Fibroblast of skin of right quadriceps (primary cell): ENCODE measurements around the gene PLCXD1.
"Not testable (repeated sequence)": the region's sequence is repeated elsewhere in the genome, so short reads cannot be mapped to it uniquely, and the experiment has no call there.

ENCODE experiments used
- DNase-seq: peaks from one replicate; pipeline ENCODE4 v3.0.0-alpha.2; 2013

The PLCXD1 gene, protein sequence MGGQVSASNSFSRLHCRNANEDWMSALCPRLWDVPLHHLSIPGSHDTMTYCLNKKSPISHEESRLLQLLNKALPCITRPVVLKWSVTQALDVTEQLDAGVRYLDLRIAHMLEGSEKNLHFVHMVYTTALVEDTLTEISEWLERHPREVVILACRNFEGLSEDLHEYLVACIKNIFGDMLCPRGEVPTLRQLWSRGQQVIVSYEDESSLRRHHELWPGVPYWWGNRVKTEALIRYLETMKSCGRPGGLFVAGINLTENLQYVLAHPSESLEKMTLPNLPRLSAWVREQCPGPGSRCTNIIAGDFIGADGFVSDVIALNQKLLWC

DNA sequence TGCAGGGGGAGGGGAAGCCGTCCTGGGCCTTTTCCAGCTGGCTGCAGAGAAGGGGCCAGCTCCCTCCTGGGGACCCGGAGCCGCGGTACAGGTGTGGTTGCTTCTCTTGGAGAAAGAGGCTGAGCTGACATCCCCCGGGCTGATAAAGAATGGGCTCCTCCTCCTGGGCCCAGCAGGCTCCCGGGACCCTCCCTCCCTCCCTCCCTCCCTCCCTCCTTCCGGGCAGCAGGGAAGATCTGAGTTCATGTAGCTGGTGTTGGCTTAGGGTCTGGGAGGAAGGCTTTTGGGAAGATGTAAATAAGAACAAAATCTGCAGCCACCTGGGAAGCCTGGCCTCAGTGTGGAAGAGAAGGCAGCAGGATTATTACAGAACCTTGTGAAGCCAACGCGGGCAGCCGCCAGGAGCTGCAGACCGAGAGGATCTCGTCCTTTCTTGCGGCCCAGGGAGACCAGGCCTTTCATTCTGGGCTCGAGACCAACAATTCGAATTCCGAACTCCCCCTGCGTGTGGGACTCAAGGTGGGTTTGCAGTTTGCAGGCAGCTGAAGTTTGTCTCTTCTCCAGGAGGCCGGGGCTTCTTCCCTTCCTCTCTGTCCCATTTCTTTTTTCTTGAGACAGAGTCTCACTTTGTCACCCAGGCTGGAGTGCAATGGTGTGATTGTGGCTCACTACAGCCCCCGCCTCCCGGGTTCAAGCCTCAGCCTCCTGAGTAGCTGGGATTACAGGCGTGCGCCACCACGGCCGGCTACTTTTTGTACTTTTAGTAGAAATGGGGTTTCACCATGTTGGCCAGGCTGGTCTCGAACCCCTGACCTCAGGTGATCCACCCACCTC lies at the start of gene PLCXD1:
PLCXD1 (plus strand) TSS at position 216 of the 834 bp plus-strand sequence. CDS start 2,807 bp downstream, outside the sequence.
- DNase-seq, result peak; percentile 74

DNA sequence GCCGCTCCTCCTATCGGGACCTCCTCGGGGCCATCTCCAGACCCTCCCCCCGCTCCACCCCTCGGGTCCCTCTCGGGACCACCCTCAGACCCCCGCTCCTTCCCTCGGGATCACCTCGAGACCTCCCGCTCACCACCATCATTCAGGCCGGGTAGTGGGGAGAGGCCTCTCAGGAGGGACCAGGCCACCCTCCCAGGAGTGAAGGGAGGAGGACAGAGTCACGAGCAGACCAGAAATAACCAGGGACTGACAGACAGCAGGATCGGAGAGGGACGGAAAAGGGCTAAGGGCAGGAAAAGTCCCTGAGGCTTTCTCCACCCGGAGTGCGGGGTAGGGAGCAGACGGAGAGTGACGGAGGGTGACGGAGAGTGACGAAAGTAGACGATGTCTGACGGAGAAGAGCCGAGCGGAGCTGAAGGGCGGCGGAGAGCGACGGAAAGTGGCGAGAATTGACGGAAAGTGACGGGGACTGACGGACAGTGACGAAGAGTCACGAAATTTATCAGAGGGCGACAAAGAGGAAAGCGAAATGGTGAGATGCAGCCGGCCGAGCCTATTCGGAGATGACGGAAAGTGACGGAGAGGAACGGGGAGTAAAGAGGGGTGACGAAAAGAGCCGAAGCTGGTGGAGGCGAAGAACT lies 49.4 kb upstream of the PLCXD1 start:
- not testable (repeated sequence) for DNase-seq

DNA sequence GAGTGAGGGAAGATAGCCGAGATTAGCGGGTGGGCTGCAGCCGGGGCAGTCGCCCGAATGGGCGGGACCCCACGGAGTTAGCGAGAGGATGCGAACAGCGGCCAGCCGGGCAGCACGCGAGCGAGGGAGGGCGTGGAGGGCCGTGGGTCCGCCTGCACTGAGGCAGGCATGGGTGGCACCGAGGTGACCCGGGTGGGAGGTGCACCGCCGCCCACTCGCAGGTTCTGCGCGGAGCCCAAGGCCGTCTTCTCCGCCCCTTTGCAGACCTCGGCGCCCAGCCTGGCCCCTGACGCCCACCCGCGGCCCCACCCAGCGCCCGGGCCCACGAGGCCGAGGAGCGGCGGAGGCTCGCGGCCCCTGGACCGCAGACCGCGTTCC lies 48.9 kb upstream of the PLCXD1 start:
- DNase-seq, result not testable (repeated sequence)

DNA sequence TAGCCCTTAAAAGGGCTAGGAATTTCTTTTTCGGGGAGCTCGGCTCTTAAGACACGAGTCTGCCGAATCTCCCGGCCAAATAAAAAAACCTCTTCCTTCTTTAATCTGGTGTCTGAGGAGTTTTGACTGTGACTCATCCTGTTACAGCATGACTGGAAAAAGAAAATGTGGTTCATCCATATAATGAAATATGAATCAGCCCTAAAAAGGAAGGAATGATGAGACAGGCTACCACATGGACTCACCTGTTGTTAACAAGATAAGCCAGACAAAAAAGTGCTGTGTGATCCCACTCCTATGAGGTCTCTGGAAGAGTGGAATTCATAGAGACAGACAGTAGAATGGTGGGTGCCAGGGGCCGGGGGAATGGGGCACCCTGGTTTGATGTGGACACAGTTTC lies 45.0 kb upstream of the PLCXD1 start:
- DNase-seq, result not testable (repeated sequence)

DNA sequence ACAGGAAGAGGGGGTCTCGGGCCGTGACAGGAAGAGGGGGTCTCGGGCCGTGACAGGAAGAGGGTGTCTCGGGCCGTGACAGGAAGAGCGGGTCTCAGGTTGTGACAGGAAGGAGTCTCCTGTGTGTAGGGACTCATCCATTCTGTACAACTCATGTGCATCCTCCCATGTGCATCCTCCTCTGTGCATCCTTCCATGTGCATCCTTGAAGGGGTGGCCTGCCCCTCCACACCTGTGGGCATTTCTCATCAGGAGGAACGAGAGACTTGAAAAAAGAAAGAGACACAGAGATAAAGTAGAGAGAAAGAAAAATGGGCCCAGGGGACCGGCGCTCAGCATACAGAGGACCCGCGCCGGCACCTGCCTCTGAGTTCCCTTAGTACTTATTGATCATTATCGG lies 30.2 kb upstream of the PLCXD1 start:
- DNase-seq, result no peak

DNA sequence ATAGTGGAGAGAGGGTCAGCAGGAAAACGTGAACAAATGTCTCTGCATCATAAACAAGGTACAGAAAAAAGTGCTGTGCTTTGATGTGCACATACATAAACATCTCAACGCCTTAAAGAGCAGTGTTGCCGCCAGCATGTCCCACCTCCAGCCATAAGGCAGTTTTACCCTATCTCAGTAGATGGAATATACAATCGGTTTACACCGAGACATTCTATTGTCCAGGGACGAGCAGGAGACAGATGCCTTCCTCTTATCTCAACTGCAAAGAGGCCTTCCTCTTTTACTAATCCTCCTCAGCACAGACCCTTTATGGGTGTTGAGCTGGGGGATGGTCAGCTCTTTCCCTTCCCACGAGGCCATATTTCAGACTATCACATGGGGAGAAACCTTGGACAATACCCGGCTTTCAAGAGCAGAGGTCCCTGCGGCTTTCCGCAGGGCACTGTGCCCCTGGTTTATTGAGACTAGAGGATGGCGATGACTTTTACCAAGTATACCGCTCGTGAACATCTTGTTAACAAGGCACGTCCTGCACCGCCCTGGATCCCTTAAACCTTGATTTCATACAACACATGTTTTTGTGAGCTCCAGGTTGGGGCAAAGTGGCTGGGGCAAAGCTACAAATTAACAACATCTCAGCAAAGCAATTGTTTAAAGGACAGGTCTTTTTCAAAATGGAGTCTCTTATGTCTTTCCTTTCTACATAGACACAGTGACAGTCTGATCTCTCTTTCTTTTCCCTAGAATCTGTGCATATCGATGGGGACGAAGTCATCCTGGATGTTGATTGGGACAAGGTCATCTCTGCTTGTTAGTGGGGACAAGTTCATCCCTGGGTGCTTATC lies 29.6 kb upstream of the PLCXD1 start:
- not testable (repeated sequence) for DNase-seq

DNA sequence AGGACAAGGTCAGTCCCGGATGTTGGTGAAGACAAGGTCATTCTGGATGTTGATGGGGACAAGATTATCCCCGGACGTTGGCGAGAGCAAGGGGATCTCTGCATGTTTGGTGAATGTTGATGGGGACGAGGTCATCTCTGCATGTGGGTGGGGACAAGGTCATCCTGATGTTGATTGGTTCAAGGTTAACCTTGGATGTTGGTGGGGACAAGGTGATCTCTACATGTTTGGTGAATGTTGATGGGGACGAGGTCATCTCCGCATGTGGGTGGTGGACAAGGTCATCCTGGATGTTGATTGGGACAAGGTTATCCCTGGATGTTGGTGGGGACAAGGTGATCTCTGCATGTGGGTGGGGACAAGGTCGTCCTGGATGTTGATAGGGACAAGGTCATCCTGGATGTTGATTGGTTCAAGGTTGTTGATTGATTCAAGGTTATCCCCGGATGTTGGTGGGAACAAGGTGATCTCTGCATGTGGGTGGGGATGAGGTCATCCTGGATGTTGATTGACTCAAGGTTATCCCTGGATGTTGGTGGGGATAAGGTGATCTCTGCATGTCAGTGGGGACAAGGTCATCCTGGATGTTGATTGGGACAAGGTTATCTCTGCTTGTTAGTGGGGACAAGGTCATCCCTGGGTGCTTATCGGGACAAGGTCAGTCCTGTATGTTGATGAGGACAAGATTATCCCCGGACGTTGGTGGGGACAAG lies 28.8 kb upstream of the PLCXD1 start:
- DNase-seq, result no peak

DNA sequence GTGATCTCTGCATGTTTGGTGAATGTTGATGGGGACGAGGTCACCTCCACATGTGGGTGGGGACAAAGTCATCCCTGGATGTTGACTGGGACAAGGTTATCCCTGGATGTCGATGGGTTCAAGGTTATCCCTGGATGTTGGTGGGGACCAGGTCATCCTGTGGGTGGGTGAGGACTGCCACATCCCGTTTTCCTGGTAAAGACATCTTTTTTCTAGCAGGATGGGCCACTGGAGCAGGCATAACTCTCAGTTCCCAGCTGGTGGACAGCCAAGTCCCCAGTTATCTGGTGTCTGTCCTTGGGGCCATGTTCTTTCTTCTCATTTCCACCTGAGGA lies 28.3 kb upstream of the PLCXD1 start:
- DNase-seq, result no peak

DNA sequence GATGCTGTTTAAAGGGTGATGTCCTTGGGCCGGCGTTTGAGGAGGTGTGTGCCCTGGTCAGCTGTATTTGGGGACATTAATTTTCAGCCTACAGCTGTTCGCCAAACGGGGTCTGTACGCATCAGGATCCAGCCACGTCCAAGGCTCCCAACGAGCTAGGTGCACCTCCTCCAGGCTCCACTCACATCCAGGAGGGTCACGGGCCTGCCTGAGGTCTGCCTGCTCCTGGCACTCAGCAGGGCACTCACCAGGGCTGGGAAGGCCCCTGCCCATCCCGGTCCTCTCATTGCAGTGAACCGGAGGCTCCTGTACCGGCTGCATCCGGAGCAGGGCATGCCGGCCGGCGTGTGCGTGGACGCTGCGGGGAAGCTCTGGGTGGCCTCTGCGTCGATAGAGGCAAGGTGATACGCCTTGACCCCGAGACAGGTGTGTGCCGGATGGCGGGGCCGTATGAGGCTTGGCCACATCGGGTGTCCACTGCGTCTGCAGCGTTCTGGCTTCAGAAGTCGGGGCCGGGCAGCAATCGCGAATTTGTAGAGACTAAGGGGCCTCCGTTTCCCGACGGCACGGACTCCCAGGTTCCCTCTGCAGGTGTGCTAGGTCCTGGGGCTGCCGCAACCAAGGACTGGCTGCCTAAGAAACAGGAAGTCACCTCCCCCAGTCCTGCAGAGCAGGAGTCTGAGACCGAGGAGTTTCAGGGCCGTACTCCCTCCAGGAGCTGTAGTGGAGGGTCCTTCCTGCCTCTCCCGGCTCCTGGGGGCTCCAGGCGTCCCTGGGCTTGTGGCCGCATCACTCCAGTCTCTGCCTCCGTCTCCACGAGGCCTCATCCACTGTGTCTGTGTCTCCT lies 27.5 kb upstream of the PLCXD1 start:
- no peak for DNase-seq

DNA sequence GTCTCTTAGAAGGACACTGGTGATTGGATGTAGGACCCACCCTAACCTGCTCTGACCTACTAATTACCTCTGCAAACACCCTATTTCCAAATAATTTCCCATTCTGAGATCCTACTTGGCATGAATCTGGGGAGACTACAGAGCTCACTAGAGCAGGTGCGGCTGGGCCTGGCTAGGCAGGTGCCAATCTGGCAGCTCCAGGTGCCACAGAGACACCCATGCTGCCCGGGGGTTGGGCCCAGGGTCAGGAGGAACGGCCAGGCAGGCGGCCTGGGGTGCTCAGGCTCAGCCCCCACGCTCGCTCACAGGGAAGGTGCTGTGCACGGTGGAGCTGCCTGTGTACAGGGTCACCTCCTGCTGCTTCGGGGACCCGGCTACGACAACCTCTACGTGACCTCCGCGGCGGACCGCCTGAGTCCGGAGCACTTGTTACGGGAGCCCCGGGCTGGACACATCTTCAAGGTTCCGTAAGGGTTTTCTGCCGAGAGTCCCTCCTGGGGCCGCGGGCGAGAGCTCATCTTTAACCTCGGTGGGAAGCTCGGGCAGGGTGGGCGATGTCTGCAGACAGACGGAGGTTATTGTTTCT lies 26.5 kb upstream of the PLCXD1 start:
- no peak for DNase-seq

DNA sequence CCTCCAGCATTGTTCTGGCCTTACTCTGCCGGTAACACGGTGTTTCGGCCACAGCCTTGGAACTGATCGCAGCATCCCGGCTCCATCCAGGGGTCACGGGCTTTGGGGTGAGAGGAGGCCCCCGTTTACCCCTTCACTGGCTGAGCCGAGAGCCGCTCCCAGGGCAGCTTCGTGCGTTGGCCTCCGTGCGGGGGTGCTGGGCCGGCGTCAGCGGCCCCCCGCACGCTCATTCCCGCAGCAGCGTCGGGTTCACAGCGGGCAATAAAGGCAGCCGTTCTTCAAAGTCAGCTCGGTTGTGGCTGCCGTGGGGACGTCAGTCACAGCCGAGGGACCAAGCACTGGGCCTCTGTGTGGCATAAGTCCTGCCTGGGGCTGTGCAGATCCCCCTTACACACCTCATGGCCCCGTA lies 25.3 kb upstream of the PLCXD1 start:
- no peak for DNase-seq

DNA sequence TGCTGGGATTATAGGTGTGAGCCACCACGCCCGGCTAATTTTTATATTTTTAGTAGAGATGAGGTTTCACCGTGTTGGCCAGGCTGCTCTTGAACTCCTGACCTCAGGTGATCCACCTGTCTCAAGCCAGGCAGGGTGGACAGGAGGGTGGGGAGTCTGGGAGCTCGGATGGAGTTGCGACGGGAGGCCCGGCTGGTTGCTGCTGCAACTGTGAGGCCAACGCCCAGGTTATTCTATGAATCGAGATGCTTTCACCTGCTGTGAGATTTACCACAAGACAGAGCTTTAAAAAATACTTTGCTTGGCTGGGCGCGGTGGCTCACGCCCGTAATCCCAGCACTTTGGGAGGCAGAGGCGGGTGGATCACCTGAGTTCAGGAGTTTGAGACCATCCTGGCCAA lies 24.1 kb upstream of the PLCXD1 start:
- not testable (repeated sequence) for DNase-seq

DNA sequence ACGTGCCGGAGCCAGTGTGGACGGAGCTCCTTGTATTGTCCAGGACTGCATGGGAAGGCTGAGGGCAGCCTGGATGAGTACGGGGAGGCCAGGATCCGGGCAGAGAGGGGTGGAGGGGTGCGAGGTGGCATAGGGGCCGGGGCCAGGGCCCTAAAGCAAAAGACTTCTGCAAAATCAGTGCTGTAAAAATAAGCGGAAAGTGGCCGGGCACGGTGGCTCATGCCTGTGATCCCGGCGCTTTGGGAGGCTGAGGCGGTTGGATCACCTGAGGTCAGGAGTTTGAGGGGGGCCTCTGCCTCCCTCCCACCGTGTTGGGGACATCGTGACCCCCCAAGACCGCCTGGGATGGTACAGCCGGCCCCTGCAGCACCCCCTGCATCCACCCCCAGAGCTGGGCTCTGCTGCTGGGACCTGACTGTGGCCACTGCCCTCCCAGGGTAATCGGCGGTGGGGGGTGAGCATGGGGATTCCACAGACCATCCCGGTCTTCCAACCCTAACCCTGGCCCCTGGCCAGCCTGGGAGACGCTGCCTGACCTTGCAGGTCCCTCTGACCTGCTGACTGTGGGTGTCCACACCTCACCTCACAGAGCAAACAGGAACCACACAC lies 23.4 kb upstream of the PLCXD1 start:
- DNase-seq, result no peak

DNA sequence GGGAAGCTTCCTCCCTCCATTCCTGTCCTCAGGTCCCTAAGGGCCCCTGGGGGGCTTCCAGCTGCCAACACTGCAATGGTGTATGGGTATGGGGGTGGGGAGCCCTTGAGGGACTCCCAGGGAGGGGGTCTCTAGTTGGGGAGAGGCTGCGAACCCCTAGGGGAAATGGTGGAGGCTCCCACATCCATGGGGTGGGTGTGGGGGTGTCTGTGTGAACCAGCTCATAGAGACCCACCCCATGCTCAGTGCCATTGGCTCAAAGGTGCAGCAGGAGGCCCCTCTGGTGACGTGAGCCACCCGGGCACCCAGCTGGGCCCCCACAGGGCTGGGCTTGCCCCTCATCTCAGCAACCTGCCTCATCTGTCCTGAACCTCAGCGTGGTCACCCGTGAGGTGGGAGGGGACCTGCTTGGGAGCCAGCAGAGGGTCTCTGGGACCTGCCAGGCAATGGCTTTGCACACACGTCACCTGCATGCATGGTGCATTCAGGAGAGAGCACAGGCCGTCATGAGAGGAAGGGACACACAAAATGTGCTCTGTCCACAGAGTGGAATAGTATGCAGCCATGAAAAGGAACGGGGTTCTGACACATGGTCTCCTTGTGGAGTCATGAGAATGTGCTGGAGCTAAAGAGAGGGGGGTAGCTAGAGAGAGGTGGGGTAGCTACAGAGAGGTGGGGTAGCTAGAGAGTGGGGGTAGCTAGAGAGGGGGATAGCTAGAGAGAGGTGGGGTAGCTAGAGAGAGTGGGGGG lies 22.7 kb upstream of the PLCXD1 start:
- no peak for DNase-seq

DNA sequence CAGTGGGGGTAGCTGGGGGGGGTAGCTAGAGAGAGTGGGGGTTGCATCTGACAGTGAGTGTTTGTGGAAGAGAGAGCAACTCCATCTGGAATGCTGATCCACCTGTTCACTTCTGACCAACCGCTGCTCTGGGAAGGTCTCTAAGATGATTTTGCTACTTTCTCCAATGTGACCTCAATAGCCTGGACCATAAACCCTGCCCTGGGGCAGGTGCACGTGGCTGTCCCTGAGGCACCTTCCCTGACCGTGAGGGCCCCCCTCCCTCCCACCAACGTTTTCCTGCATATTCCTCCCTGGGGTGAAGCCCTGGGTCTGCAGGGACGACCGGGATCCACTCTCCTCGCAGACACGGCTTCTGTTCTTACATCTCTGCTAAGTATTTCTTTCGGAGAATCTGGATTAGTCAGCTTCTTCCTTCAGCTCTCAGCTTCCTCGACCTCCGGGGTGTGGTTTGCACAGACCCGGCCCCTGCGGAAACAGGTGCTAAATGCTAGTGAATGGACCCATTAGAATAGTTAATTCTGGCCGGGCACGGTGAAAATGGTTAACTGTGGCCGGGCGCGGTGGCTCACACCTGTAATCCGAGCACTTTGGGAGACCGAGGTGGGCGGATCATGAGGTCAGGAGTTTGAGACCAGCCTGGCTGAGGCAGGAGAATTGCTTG lies 21.4 kb upstream of the PLCXD1 start:
- DNase-seq, result no peak

DNA sequence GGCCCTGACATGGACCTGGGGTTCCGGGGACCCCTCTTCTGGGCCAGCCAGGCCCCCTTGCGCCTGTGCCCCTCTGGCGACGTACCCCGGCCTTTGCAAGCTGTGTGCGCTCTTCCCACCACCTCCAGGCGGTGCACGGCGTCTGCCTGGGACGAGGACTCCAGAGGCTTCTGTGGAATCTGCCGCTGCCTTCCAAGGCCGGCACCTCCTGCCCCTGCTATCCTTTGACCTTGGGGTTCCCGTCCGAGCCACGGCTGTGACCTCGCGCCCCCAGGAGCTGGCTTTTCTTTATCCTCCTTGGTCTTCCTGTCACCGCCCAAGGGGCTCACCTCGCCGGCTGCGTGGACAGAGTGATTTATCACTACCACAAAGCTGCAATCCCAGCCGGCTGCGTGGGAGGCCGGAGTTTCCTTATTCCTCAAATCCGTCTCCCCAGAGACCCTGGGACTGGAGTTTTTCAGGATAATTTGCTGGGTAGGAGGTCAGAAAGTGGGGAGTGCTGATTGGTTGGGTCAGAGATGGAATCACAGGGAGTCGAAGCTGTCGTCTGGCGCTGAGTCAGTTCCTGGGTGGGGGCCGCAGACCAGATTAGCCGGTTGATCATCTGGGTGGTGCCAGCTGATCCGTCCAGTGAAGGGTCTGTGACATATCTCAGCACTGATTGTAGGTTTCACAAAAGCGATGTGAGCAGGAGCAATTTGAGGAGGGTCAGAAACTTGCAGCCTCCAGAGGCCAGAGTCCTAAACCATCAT lies 19.8 kb upstream of the PLCXD1 start:
- DNase-seq, result peak; percentile 53

DNA sequence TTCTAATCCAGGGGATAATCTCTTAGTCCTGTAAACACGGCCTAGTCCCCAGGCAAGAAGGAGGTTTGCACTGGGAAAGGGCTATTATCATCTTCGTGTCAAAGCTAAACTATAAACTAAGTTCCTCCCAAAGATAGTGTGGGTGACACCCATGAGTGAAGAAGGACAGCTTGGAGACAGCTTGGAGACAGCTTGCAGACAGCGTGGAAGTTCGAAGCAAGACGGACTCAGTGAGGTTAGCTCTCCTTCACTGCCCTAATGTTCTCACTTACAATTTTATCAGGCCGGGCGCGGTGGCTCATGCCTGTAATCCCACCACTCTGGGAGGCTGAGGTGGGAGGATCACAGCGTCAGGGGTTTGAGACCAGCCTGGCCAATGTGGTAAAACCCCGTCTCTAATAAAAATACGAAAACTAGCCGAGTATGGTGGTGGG lies 19.2 kb upstream of the PLCXD1 start:
- no peak for DNase-seq

DNA sequence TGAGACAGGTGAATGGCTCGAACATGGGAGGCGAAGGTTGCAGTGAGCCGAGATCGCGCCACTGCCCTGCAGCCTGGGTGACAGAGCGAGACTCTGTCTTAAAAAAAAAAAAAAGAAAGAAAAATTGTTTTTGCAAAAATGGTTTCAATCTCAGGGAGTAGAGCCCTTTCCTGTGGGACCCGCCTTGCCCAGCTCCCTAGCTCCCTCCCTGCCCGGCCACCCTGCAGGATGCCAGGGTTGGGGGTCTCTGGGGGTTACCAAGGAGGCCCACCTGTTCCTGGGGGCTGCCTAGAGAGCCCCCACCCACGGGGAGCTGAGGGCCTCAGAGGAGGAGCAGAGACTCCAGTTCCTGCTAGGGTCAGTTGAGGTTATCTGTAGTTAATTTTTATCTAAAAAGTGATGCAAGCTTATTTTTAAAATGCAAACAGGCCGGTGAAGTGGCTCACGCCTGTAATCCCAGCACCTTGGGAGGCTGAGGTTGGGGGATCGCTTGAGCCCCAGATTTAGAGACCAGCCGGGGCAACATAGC lies 18.7 kb upstream of the PLCXD1 start:
- no peak for DNase-seq
